Kidney (tissue), 14 donors: ENCODE results near the gene ZC3H8. TPM values are rescaled to one million over a fixed set of nuclear protein-coding genes. Genes with fewer than 3 reads are reported as not detected.
A peak's percentile ranks its signal among the peaks of the same experiment; 100 is the strongest.

Source experiments
- DNase-seq, 5 donors: peaks; one replicate each; pipeline ENCODE4 v3.0.0-alpha.2; 2013 to 2020
- FAIRE-seq: peaks from 2 replicates; lab custom pipeline; 2012; peaks lifted over from hg19 to GRCh38; lab: Jason Lieb, UNC
- H3K27ac ChIP-seq, 2 donors: one replicate each; pipeline ENCODE4 v1.7.0; 2013; ENCODE audit warnings: low read depth in 2 of 2, low read length in 2 of 2, inconsistent platforms in 1 of 2
- H3K27me3 ChIP-seq: one replicate; pipeline ENCODE4 v1.7.1; 2013; ENCODE audit warnings: low read length, inconsistent platforms; ENCODE audit not compliant: control insufficient read depth, insufficient read depth
- H3K36me3 ChIP-seq, 3 donors: one replicate each; pipeline versions ENCODE4 v1.7.0 to v1.7.1; 2013; ENCODE audit warnings: low read length in 3 of 3, control low read depth in 1 of 3, inconsistent platforms in 1 of 3; ENCODE audit not compliant: insufficient read depth in 3 of 3, control insufficient read depth in 2 of 3
- H3K4me1 ChIP-seq, 3 donors: one replicate each; pipeline versions ENCODE4 v1.7.0 to v1.7.1; 2013; ENCODE audit warnings: low read length in 3 of 3, inconsistent platforms in 1 of 3, low read depth in 1 of 3; ENCODE audit not compliant: control insufficient read depth in 2 of 3, insufficient read depth in 2 of 3
- H3K4me3 ChIP-seq, 3 donors: one replicate each; pipeline versions ENCODE4 v1.7.0 to v1.8.1; 2013; ENCODE audit warnings: low read length in 3 of 3, control low read depth in 1 of 3, inconsistent platforms in 1 of 3
- H3K9ac ChIP-seq, 3 donors: one replicate each; pipeline versions ENCODE4 v1.7.0 to v1.7.1; 2013; ENCODE audit warnings: low read length in 3 of 3, control low read depth in 1 of 3, inconsistent platforms in 1 of 3
- H3K9me3 ChIP-seq, 3 donors: one replicate each; pipeline versions ENCODE4 v1.7.0 to v1.7.1; 2013; ENCODE audit warnings: low read length in 3 of 3, control low read depth in 1 of 3, inconsistent platforms in 1 of 3; ENCODE audit not compliant: control insufficient read depth in 2 of 3, insufficient read depth in 1 of 3
- intact Hi-C: fragments of 100-400 bp; cut with DNase I; formaldehyde crosslinking; loops from one replicate; pipeline ENCODE4 v1.11.1; 2022
- polyA plus RNA-seq: library from polyadenylated mRNA; stranded (reverse); fragments of 350-450 nt; fragmentation: Illumina TruSeq; extraction: RNeasy Lipid Tissue Mini Kit (QIAGEN cat#74804); gene quantifications from one replicate; pipeline ENCODE4 v1.2.3, GENCODE V29; 2014; ENCODE audit warnings: low read depth, low replicate concordance; ENCODE audit not compliant: insufficient read depth
- total RNA-seq: library from RNA; stranded (reverse); fragmentation: NEBNext Ultra II Directional; extraction: Animal tissue kit (Norgen Biotek cat#: 25700); gene quantifications from one replicate; pipeline ENCODE4 v1.2.1, GENCODE V29; 2021
- TF ChIP-seq, protein P1 (sequence below): IDR thresholded peaks from 3 replicates; pipeline ENCODE4 v1.5.1; 2012; ENCODE audit warnings: mild to moderate bottlenecking, moderate library complexity, borderline replicate concordance; ENCODE audit not compliant: insufficient read depth; ENCODE audit errors: extremely low read depth
- donor health status: control.
- donor health status: control.
- donor health status: control.
- donor health status: control.
- donor health status: control.
- donor health status: DM: yes; HTN: yes; CAD: no.
- donor health status: Normal renal cell carcinoma (clear cell type).

Gene ZC3H8
- total and polyA plus RNA-seq, 2 donors from 2014 or later, result 6.8 to 8.3 TPM

GRCh38 chr2:112204411-112204810 lies 50.4 kb downstream of the ZC3H8 start:
- intact Hi-C loops, result no loop called here

GRCh38 chr2:112201696-112202430 lies 53.0 kb downstream of the ZC3H8 start:
- intact Hi-C loops, result no loop called here
- no peak for FAIRE-seq
- TF ChIP-seq, protein P1, sequence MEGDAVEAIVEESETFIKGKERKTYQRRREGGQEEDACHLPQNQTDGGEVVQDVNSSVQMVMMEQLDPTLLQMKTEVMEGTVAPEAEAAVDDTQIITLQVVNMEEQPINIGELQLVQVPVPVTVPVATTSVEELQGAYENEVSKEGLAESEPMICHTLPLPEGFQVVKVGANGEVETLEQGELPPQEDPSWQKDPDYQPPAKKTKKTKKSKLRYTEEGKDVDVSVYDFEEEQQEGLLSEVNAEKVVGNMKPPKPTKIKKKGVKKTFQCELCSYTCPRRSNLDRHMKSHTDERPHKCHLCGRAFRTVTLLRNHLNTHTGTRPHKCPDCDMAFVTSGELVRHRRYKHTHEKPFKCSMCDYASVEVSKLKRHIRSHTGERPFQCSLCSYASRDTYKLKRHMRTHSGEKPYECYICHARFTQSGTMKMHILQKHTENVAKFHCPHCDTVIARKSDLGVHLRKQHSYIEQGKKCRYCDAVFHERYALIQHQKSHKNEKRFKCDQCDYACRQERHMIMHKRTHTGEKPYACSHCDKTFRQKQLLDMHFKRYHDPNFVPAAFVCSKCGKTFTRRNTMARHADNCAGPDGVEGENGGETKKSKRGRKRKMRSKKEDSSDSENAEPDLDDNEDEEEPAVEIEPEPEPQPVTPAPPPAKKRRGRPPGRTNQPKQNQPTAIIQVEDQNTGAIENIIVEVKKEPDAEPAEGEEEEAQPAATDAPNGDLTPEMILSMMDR, result no peak

More at GRCh38 chr2:112204411-112204810, 50.4 kb downstream of the ZC3H8 start:
- H3K36me3 ChIP-seq, result no peaks in the 10 kb centered on the region
- peaks cover 0 to 6% (median 2%) of the 10 kb centered on the region in 3 donors for H3K9me3 ChIP-seq
- DNase-seq (peak in 2 of 5 donors; percentile 5 to 6), FAIRE-seq (no peak)
- H3K4me3 ChIP-seq, result no peak overlapping the region
- no peak overlapping the region for H3K27ac ChIP-seq
- no peak overlapping the region for H3K9ac ChIP-seq
- H3K27me3 ChIP-seq, result no peaks in the 10 kb centered on the region
- H3K4me1 ChIP-seq, result peaks cover 0 to 3% (median 0%) of the 10 kb centered on the region in 3 donors
- TF ChIP-seq, protein P1, result no peak

DNA sequence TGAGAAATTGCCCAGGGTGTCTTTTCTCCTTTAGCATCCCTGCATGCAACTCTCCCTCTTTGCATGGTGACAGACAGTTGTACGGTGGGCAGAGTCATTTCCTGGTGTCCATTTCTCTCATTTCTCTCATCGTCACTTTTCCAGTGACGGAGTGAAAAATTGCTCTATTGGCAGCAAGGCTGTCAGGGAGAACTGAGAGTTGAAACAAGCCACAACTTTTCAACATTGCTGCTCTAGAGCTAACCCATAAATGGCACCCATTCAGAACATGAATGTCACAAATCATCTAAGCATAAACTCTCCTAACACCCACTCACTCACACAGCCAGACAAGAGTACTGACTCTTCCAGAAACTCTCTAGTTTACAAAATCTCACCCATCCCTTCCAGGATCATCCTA lies 55.7 kb downstream of the ZC3H8 start:
- Histone ChIP-seq H3K27me3 (no peaks in the 10 kb centered on the region), H3K27ac (no peak overlapping the region), H3K4me3 (no peak overlapping the region), H3K9me3 (peaks cover 0 to 2% (median 2%) of the 10 kb centered on the region in 3 donors), H3K4me1 (peaks cover 0 to 3% (median 0%) of the 10 kb centered on the region in 3 donors), H3K9ac (no peak overlapping the region), H3K36me3 (no peaks in the 10 kb centered on the region)
- DNase-seq (no peak), FAIRE-seq (no peak)
- TF ChIP-seq, protein P1, result no peak
- intact Hi-C loops, result no loop called here

More at GRCh38 chr2:112201696-112202430, 53.0 kb downstream of the ZC3H8 start:
- Histone ChIP-seq H3K36me3 (no peaks in the 10 kb centered on the region), H3K4me3 (no peak overlapping the region), H3K9me3 (peaks cover 0 to 6% (median 2%) of the 10 kb centered on the region in 3 donors), H3K9ac (no peak overlapping the region), H3K27me3 (no peaks in the 10 kb centered on the region), H3K4me1 (peaks cover 0 to 3% (median 0%) of the 10 kb centered on the region in 3 donors), H3K27ac (peak overlapping the region in 1 of 2 donors; percentile 3)
- no peak for DNase-seq
